CD4-positive, alpha-beta T cell treated with Interleukin-12 subunit alpha and Interleukin-12 subunit beta, for 1 hour (primary cell): Measurements from ENCODE around the gene ERC1.
"Not testable (repeated sequence)": the region's sequence is repeated elsewhere in the genome, so short reads cannot be mapped to it uniquely, and the experiment has no call there.

Source experiments
- DNase-seq: peaks from one replicate; pipeline ENCODE4 v3.0.0-alpha.2; 2020

Gene ERC1

DNA sequence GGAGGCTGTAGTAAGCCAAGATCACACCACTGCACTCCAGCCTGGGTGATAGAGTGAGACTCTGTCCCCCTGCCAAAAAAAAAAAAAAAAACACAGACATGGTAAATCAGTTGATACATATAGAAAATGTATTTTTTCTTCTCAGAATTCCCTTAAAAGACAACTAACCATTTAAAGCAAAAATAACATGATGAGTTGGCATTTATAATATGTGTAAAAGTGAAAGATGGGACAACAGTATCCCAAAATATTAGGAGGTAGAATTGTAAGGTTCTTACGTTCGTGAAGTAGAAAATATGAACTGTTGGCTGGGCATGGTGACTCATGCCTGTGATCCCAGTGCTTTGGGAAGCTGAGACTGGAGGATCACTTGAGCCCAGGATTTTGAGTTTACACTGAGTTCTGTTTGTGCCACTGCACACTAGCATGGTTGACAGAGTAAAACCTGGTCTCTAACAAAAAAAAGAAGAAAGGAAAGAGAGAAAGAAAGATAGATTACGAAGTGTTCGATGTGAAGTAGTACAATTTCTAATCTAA, 306.7 kb downstream of the ERC1 start:
- no peak for DNase-seq

DNA sequence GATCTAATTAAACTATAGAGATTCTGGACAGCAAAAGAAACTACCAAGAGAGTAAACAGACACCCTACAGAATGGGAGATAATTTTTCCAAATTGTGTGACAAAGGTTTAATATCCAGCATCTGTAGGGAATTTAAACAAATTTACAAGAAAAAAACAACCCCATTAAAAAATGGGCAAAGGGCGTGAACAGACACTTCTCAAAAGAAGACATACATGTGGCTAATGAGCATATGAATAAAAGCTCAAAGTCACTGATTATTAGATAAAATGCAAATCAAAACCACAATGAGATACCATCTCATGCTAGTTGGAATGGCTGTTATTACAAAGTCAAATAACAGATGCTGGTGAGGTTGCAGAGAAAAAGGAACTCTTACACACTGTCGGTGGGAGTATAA, 309.4 kb downstream of the ERC1 start:
- no peak for DNase-seq

DNA sequence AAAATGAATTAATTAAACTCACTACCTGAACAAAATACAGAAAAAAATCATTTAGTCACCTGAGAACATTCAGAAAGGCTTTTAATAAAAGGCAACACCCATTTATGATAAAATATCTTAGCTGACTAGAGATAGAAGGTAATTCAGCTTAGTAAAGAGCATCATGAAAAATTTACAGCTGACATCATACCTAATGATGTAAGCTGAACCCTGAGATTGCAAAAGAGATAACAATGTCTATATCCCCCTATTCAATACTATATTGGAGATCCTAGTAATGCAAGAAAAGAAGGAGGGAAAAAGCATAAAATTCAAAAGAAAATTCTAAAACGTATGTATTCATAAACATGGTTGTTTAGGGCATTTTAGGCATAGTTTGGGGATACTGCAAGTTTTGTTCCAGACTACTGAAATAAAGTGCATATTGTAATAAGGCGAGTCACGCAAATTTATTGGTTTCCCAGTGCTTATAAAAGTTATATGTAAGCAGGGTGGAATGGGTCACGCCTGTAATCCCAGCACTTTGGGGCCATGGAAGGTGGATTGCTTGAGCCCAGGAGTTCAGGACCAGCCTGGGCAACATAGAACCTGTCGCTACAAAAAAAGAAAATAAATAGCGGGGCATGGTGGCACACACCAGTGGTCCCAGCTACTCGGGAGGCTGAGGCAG, 311.3 kb downstream of the ERC1 start:
- DNase-seq = no peak

DNA sequence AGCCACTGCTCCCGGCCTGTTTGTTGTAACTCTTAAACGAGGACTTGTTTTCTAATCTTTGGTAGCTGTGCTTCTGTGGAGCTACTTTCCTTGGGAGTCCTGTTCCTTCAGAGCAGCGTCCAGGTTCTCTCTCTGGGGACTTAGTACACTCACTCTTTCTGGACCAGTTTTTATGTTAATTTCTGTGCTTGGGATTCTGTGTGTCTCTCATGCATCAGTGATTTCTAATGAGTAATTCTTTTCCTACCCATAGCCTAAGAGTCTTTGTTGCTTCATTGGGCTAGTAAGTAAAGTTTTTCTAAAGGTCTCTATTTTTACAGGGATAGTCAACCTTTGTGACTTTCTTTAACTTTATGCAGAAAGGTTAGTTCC, 314.0 kb downstream of the ERC1 start:
- DNase-seq = no peak

DNA sequence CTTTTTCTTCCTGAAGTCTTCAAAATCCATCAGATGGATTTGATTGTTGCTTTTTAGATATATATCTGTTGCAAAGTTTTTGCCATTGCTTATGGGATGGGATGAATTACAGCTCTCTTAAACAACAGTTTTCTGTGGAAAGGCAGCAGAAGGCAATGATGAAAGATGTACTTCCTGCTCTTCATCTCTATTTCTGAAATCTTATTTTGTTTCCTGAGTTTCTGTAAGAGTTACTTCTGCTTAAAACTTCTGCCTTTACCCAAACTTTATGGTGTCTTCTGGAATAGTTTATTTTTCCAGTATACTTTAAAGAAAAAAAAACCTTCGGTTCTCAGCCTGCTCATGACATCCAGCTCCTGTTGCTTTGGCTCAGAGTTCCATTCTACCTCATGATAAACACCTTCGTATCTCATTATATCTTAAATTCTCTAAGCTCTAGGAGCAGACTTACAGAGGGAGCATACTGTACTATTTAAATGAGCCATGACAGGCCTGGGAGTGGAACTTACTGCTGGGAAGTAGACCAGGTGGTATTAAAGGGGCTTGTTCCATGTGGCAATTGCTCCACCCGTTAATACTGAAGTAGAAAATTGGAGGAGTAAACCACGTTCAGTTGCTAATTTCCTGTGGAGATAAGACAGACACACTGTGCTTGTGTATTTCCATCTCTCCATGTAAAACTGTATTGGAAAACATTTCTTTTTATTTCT, 314.9 kb downstream of the ERC1 start:
- no peak for DNase-seq

DNA sequence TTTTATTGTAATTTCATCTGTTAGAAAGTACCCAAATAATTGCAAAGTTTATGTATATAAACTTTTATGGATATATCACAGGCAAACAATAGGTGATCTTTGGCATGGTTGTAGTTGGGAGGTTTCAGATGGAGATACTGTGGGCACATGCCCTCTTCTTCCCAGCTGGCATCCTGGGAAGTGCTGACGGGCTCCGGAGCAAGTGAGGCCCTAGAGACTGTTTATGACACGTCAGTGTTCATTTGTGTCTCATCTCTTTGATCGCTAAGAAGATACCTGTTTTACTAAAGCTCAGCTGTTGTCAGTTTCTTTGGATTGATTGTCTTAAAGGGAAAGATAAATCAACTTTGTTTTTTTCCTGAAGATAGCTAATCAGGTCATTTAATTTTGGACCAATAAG, 315.8 kb downstream of the ERC1 start:
- DNase-seq = no peak

DNA sequence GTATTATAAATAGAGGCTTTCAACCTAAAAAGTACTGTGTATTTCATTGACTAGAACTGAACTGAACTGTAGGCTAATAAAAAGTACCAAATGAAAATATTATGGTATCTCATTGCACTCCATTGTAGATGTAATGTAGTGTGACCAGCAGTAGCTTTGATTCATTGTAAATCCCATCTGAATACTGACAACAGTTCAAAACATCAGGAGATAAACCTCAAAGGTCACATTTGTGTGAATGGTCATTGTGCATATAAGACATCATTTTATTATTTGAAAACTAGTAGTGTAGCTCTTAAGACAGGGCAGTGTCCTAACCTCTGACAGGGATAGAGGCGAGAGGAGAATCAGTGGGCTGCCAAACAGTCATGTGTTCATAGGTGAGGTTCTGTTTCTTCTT, 316.8 kb downstream of the ERC1 start:
- DNase-seq = no peak

DNA sequence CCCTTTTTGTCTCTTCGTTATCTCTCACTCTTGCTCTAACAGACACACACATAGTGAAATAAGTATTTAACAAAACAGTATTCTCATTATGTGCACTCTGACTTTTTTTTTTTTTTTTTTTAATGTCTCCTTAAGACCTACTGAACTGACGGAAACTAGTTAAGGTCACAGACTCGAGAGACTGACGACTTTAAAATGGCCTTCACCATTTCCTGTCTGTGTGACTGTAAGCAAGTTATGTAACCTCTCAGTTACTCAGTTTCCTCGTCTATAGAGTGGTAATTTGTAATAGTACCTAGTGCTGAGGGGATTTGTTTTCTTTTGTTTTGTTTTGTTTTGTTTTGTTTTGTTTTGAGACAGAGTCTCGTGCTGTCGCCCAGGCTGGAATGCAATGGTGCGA, 318.6 kb downstream of the ERC1 start:
- no peak for DNase-seq

DNA sequence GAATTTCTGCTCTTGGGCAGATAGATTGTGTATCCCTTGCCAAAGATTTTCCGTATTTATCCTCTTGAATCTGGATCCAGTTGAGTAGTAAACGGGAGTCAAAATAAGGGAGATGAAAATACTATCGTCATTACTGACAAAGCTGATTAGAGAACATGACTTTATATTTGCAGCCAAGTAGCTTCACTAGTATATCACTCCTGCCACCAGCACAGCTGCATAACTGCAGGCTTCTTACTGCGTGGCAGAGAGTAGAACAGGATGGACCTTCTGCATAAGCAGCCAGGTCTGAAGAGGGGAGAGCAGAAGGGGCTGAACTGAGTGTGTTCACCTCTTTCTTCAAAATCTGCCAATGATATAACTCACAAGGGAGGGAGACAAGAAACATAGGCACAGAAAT, 319.6 kb downstream of the ERC1 start:
- DNase-seq = no peak

DNA sequence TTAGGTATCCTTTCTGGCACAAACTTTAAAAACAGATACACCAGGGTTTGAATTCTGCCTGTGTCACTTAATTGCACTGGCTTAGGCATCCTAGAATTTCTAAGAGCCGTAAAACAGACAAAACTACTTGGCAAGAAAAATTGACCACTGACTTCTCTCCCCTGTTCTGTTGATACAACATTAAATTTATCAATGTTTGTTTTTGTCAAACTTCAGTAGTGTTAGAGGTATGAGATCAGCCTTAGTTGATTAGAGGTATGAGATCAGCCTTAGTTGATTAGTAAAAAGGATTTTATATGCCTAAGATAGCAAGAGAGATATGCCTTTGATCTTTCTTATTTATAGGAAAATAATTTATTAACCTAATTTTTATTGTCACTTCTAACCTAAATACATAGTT, 320.1 kb downstream of the ERC1 start:
- DNase-seq = no peak

DNA sequence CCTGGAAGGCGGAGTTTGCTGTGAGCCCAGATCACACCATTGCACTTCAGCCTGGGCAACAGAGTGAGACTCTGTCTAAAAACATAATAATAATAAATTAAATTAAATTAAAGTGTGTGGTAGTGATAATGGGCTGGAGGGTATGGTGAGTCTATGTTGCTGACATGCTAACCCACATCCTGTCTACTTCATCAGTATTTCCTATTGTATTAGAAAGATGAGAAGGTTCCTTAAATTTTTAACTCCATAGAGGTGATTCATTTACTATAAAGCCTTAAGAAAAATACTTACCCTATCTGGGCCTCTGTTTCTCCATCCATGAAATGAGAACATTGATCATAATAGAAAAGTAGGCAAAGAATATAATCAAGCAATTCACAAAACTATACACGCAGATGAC, 322.9 kb downstream of the ERC1 start:
- DNase-seq = no peak

DNA sequence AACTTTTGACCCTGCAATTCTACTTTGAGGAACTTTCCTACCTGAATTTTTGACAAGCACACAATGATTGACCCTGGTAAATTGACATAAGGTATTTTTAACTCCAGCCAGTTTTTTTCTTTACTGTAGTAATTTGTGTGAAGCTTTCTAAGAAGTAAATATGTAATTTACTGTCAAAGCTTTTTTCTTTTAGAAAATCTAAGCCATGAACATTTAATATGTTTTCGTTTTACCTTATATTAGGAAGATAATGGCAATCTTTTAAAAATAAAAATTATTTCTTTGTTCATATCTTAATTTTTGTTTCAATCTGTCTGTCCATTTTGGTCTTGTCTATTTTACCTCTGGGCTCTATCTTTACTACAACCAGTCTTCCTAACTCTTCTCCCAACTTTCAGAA, 323.5 kb downstream of the ERC1 start:
- no peak for DNase-seq

DNA sequence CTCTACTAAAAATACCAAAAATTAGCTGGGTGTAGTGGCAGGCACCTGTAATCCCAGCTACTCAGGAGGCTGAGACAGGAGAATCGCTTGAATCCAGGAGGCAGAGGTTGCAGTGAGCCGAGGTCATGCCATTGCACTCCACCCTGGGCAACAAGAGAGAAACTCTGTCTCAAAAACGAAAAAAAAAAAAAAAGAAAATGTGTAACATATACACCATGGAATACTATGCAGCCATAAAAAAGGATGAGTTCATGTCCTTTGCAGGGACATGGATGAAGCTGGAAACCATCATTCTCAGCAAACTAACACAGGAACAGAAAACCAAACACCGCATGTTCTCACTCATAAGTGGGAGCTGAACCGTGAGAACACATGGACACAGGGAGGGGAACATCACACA, 326.0 kb downstream of the ERC1 start:
- DNase-seq = not testable (repeated sequence)

DNA sequence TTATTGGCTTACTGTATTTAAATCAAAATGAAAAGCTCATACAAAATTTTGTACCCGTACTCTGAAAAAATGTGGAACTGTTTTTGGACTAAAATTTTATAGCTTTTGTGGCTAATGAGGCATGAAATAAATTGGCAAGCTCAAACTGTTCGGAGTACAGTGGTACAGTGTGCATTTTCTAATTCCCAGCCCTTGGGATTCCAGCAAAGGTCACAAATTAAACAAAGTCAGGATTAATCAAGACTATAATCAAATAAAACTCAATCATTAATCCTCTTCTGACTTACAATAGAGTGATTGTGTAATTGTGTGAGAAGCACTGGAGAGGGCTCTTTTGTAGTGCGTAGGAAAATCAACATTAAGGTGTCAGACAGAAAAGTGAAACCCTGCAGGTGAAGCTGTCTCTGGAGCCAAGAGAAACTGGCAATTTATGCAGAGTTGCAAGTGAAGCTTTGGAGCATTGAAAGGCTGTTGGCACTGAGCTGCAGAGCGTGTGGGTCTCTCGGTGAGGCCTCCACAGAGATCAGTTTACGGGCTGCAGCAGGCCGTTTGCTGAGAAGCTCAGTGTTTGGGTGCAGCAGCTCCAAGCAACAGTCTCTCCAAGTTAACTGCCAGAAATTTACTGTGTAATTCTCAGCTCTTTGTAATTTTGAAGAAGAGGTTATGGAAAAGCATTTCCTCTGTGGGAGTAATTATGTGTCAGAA, 327.5 kb downstream of the ERC1 start:
- no peak for DNase-seq

DNA sequence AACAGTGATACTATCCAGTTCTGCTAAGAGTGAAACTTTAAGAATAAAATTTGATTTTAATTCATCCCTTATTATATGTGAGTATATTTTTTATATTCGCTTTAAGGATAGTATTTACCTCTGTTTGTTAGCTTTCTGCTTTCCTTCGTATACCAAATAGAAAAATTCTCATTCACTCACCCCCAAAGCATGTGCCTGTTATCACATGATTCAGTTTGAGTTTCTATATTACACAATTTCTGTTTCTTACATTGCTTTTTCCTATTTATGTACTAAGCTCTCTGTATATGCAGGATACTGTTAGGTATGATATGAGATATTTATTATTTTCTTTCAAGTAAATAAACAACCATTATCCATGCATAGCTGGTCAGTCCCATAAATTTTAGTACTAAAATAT, 328.2 kb downstream of the ERC1 start:
- DNase-seq = no peak

DNA sequence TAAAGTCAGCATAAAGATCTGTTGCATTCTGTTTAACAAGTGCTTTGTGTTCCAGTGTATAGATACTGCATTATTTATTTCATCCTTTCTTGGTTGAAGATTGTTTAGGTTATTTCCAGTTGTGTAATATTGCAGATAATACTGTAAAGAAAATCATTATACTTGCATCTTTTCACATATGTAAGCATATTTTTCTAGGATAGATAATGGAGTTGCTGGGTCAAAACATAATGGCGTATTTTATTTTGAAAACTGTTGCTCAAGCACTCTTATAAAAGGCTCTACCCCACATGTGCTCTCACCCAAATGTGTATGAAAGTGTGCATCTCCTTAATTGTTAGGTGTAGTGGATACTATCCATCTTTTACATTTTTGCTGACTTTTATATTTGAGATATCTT, 329.0 kb downstream of the ERC1 start:
- DNase-seq = no peak

DNA sequence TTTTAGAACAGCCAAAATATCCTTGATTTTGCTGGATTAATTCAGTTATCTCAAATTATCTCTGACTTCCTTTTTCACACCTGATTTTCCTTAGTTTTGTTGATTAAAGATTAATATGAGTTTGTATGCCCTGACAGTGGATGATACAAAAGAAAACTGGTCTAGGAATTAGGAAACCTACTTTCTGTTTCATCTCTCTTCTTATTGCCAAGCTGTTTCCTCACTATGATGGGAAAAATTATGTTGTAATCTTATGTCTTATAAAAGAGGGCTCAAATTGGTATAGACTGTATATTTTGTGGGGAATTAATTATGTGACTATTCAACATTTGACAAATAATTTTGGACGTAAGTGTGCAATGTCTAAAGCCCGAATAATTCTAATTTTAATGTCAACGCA, 331.8 kb downstream of the ERC1 start:
- DNase-seq = no peak

DNA sequence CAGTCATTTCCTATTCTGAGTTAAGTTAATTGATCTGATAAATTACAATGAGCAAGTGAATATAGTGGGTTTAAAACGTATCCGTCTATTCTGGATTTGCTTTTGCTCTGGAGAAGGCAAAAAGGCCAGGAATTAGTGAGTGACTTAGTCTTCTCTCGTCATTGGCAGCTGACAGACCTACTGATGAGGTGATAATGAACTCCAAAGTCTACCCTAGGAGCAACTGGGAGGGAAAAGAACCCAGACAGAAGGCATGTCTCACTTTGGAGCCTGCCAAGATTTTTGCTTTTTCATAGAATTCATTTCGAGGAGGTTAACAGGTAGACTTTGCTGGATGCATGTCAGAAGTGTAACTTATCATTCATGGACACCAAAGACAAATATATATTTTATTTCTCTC, 333.1 kb downstream of the ERC1 start:
- no peak for DNase-seq

DNA sequence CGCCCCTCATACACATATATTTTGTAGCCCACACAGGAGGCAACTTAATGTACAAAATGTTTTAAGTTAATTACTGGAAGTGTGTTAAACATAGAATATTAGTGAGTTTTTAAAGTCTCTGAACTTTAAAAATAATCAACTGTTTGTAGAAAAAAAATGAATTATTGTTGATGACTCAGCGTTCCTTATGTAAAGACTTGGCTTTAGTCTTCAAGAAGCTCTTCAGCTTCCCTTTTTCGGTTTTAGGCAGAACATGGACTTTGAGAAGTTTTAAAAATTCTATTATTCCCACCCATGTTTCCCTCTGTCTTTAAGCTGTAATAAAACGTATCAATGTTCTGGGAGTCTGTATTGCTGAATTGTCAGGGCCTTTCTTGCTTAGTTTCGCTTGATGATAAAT, 333.9 kb downstream of the ERC1 start:
- no peak for DNase-seq

DNA sequence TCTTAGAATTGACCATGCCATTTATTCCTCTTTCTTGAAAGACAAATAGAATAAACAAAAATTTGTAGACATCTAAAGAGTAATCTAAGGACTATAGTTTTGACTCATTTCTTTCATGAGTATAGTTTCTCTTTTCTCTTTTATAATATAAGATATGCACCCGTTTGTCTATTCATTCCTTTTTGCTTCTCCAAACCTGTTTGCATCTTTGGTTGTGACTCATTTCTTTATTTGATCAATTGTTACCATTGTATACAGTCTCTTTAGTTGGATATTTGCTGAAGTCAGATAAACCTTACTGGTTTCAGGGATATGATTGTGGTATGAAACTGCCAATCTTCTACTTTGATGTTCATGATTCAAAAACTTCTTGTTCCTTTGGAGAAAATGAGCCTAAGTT, 334.6 kb downstream of the ERC1 start:
- DNase-seq = no peak

DNA sequence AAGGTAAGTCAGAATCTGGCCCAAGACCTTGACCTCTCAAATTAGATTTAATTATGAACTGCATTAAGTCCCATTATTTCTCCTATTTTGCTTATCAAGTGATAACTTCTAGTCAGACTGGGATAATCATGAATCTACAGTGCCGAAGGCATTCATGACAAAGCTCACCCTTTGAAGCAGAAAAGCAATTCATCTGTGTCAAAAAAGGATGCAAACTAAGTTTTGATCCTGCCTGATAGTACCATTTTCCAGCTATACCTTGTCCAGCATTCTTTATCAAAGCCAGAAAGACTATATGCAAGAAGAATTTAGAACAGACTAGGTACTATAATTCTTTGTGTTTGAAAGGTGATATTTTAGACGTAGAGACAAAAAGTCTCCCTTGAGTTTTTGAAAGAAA, 335.2 kb downstream of the ERC1 start:
- DNase-seq = no peak

DNA sequence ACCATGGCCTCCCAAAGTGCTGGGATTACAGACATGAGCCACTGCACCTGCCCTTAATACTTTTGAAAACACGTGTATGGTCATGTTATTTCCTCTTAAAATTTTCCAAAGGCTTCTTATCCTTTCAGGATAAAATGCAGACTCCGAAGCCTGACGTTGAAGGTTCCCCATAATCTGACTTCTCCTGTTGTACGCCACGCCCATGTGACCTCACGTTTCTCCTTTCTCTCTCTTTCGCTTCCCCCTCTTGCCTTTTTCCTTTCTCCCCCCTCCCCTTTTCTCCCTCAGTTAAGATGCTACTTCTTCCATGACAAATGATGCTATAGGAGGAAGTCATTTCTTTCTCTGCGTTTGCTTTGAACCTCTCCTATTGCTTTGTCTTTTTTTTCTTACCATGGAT, 337.4 kb downstream of the ERC1 start:
- peak; percentile 10 for DNase-seq

DNA sequence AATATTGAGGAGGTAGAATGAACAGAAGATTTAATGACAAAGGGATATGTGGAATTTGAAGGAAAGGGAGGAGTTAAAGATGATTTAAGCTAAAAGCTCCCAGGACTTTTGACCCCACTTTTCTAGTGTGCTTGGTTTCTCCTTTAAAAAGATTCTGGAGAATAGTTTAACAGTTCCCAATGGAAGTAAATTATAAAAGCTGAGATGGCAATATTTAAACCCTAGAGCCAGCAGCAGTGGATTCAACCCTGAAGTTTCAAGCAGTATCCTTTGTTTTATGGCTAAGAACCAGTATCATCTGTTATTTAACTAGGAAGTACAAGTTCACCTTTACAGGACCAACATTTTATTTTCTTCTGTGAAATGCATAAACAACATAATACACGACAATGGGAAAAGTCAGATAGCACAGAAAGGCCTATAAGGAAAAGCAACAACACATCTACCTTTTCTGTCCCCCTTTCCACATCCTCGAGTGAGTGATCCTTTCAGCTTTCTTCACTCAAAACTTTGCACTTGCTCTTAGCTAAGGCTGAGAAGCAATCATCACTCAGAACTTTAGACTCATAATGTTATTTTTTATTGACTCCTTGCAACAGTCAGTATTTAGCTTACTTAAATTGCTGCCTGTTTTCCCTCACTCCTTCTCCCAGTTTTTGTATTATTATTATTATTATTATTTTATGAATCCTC, 338.9 kb downstream of the ERC1 start:
- DNase-seq = no peak

DNA sequence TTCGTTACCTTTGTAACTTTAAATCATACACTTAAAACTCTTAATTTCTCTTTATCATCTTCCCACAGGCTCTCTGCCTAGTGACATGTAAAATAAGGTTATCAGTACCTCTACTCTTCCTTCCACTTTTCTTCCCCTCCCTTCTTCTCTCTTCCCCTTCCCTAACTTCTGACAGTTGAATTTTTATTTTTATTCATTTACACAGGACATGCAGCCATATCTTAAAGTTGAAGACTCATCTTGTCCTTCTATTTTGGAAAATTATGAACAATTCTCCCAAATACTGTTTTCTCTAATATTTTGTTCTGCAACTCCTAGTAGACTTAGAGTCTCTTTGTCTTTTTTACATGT, 339.4 kb downstream of the ERC1 start:
- no peak for DNase-seq
